Femur (tissue), 1 donor: Measurements from ENCODE around the gene PRR23C.
"Not testable (repeated sequence)": the region's sequence is repeated elsewhere in the genome, so short reads cannot be mapped to it uniquely, and the experiment has no call there.

ENCODE experiments used
- DNase-seq: peaks from one replicate; pipeline ENCODE4 v3.0.0-alpha.2; 2017

PRR23C gene

GRCh38 chr3:139044366-139045210 lies at the start of gene PRR23C:
TSS of gene PRR23C (minus strand) at chr3:139044892. CDS start at chr3:139044620, 272 bp downstream.
- DNase-seq = no peak

GRCh38 chr3:139093840-139094239 lies 49.1 kb upstream of the PRR23C start:
- no peak for DNase-seq

- no peak for DNase-seq
Observed at GRCh38 chr3:139088462-139089324, 44.0 kb upstream of the PRR23C start.

- no peak for DNase-seq
Observed at GRCh38 chr3:139087621-139088020, 42.9 kb upstream of the PRR23C start.

GRCh38 chr3:139084176-139084575 lies 39.5 kb upstream of the PRR23C start:
- DNase-seq = no peak

GRCh38 chr3:139074565-139075115 lies 29.9 kb upstream of the PRR23C start:
- no peak for DNase-seq

GRCh38 chr3:139062918-139063317 lies 18.2 kb upstream of the PRR23C start:
- no peak for DNase-seq

GRCh38 chr3:139052802-139053600 lies 8.3 kb upstream of the PRR23C start:
- no peak for DNase-seq

- DNase-seq = no peak
Observed at GRCh38 chr3:139043554-139044365, 932 bp downstream of the PRR23C start.

- no peak for DNase-seq
Observed at GRCh38 chr3:139037478-139037877, 7.2 kb downstream of the PRR23C start.

GRCh38 chr3:139032326-139033002 lies 12.2 kb downstream of the PRR23C start:
- no peak for DNase-seq

- not testable (repeated sequence) for DNase-seq
Observed at GRCh38 chr3:139030576-139030975, 14.1 kb downstream of the PRR23C start.

GRCh38 chr3:139024968-139025367 lies 19.7 kb downstream of the PRR23C start:
- DNase-seq = no peak

GRCh38 chr3:139020868-139021234 lies 23.8 kb downstream of the PRR23C start, which contains the start of gene PRR23B:
TSS of gene PRR23B (minus strand) at chr3:139020926. CDS start at chr3:139020661, 265 bp downstream.
- DNase-seq = no peak

GRCh38 chr3:139020036-139020867 lies 24.4 kb downstream of the PRR23C start:
- no peak for DNase-seq

- no peak for DNase-seq
Observed at GRCh38 chr3:139016430-139017048, 28.2 kb downstream of the PRR23C start.

- DNase-seq = no peak
Observed at GRCh38 chr3:139006051-139006716, 38.5 kb downstream of the PRR23C start, which contains the start of gene PRR23A. TSS of gene PRR23A (minus strand) at chr3:139006268. CDS start at chr3:139006268, 0 bp downstream.

GRCh38 chr3:139005356-139005993 lies 39.2 kb downstream of the PRR23C start:
- no peak for DNase-seq
